Endothelial cell of umbilical vein (primary cell): ENCODE data around the gene OR10D3. TPM values are rescaled to one million over a fixed set of nuclear protein-coding genes. Genes with fewer than 3 reads are reported as not detected.

Source experiments
- BruUV-seq: library from RNA; stranded (reverse); fragments of 400-500 nt; replicated peaks from 2 replicates; lab custom pipeline; 2021; lab: Mats Ljungman, UMichigan
- CTCF ChIA-PET: fragments of 300-600, 350-600 bp; sonication (Branson Sonifier 250); formaldehyde crosslinking; loops from one replicate; lab custom pipeline; 2021; ENCODE audit warnings: antibody characterized with exemption, inconsistent platforms; lab: Charles Lee
- POLR2A ChIA-PET: fragments of 300-600, 350-600 bp; sonication (Branson Sonifier 250); formaldehyde crosslinking; loops from one replicate; lab custom pipeline; 2021; ENCODE audit warnings: antibody characterized with exemption, inconsistent platforms; lab: Charles Lee
- DNase-seq: peaks from one replicate; pipeline ENCODE4 v3.0.0-alpha.2; 2011; ENCODE audit warnings: low read depth, low spot score
- FAIRE-seq: peaks from 2 replicates; lab custom pipeline; 2011; peaks lifted over from hg19 to GRCh38; lab: Jason Lieb, UNC
- H2AFZ ChIP-seq: 2 replicates; pipeline ENCODE4 v1.6.0; 2012; ENCODE audit warnings: low read depth, low read length, control low read depth, inconsistent platforms
- H3K27ac ChIP-seq: 2 replicates; pipeline ENCODE4 v1.5.1; 2011; ENCODE audit warnings: low read depth, mild to moderate bottlenecking, control low read depth, low read length, moderate library complexity; ENCODE audit not compliant: insufficient read depth
- H3K27me3 ChIP-seq, 2 experiments: 2 replicates each; pipeline versions ENCODE4 v1.6.0 to v1.6.1; 2011; ENCODE audit warnings: low read length in 2 of 2, mixed read lengths in 1 of 2; ENCODE audit not compliant: control insufficient read depth in 2 of 2, insufficient read depth in 2 of 2
- H3K36me3 ChIP-seq, 2 experiments: 2 replicates in 1 of 2; 3 replicates in 1 of 2; pipeline ENCODE4 v1.5.1; 2011; ENCODE audit warnings: low read length in 2 of 2, mild to moderate bottlenecking in 1 of 2, moderate library complexity in 1 of 2; ENCODE audit not compliant: control insufficient read depth in 2 of 2, insufficient read depth in 2 of 2; ENCODE audit errors: extremely low read depth in 1 of 2
- H3K4me1 ChIP-seq: 3 replicates; pipeline ENCODE4 v1.5.1; 2011; ENCODE audit warnings: mild to moderate bottlenecking, low read length; ENCODE audit not compliant: control insufficient read depth, insufficient read depth; ENCODE audit errors: extremely low read depth
- H3K4me2 ChIP-seq: 2 replicates; pipeline ENCODE4 v1.6.1; 2011; ENCODE audit warnings: low read length, control low read depth, mixed read lengths; ENCODE audit not compliant: insufficient read depth
- H3K4me3 ChIP-seq, 3 experiments: fragments of 200-600 bp in 1 of 3; sonication (generic), shearing (Covaris generic) in 1 of 3; replicated peaks in 1 of 3; 2 replicates each; pipeline ENCODE4 v1.5.1; 2011 to 2016; ENCODE audit warnings: control low read depth in 3 of 3, low read length in 3 of 3, mild to moderate bottlenecking in 2 of 3, inconsistent platforms in 1 of 3, low read depth in 1 of 3, moderate library complexity in 1 of 3; ENCODE audit not compliant: insufficient read depth in 1 of 3
- H3K79me2 ChIP-seq: 2 replicates; pipeline ENCODE4 v1.6.0; 2012; ENCODE audit warnings: low read length, inconsistent platforms; ENCODE audit not compliant: control insufficient read depth, insufficient read depth
- H3K9ac ChIP-seq: replicated peaks from 2 replicates; pipeline ENCODE3; 2011; ENCODE audit warnings: low read length, control low read depth; ENCODE audit not compliant: insufficient read depth; ENCODE audit errors: extremely low read depth
- H3K9me1 ChIP-seq: replicated peaks from 3 replicates; pipeline ENCODE4 v1.6.0; 2011; ENCODE audit warnings: mild to moderate bottlenecking, low read length; ENCODE audit not compliant: control insufficient read depth, insufficient read depth; ENCODE audit errors: extremely low read depth
- H3K9me3 ChIP-seq: replicated peaks from 2 replicates; pipeline ENCODE4 v1.5.1; 2012; ENCODE audit warnings: low read length, inconsistent platforms; ENCODE audit not compliant: control insufficient read depth, insufficient read depth
- H4K20me1 ChIP-seq: replicated peaks from 2 replicates; pipeline ENCODE3; 2011; ENCODE audit warnings: mild to moderate bottlenecking, low read length; ENCODE audit not compliant: control insufficient read depth, insufficient read depth; ENCODE audit errors: extremely low read depth
- CTCF ChIP-seq, 2 donors: IDR thresholded peaks; 1 replicate in 1 of 2; 2 replicates in 1 of 2; pipeline ENCODE4 v1.5.1; 2011; ENCODE audit warnings: low read length in 2 of 2, mild to moderate bottlenecking in 2 of 2, moderate library complexity in 2 of 2, control low read depth in 1 of 2, inconsistent platforms in 1 of 2, low read depth in 1 of 2; ENCODE audit not compliant: insufficient read depth in 1 of 2; ENCODE audit errors: extremely low read depth in 1 of 2
- EZH2 ChIP-seq: IDR thresholded peaks from 2 replicates; pipeline ENCODE4 v1.6.1; 2012; ENCODE audit warnings: borderline replicate concordance, low read depth, mild to moderate bottlenecking, moderate library complexity, low read length, inconsistent platforms; ENCODE audit not compliant: severe bottlenecking
- GATA2 ChIP-seq: IDR thresholded peaks from 2 replicates; pipeline ENCODE4 v1.7.0; 2011; ENCODE audit warnings: low read depth, mild to moderate bottlenecking, moderate library complexity, mixed read lengths, low read length; ENCODE audit not compliant: insufficient read length, insufficient read depth
- JUN ChIP-seq: IDR thresholded peaks from 2 replicates; pipeline ENCODE4 v1.6.1; 2011; ENCODE audit warnings: borderline replicate concordance, low read depth; ENCODE audit not compliant: insufficient read length, insufficient read depth
- MAX ChIP-seq: IDR thresholded peaks from 2 replicates; pipeline ENCODE4 v1.6.1; 2011; ENCODE audit not compliant: insufficient read depth, insufficient read length
- MYC ChIP-seq: IDR thresholded peaks from one replicate; pipeline ENCODE4 v1.6.1; 2011; ENCODE audit warnings: mild to moderate bottlenecking, low read depth, low read length
- POLR2A ChIP-seq: IDR thresholded peaks from 2 replicates; pipeline ENCODE4 v1.6.1; 2012; ENCODE audit warnings: low read depth, mild to moderate bottlenecking, control low read depth, low read length
- dilution Hi-C: fragments of 300-500 bp; cut with MboI; formaldehyde crosslinking; loops from one replicate; pipeline ENCODE4 v1.15.0; 2019; ENCODE audit warnings: low sequenced_read_pairs; ENCODE audit not compliant: extremely low pct_ligation_motif_present
- intact Hi-C: fragments of 100-400 bp; cut with micrococcal nuclease; formaldehyde crosslinking; loops from one replicate; pipeline ENCODE4 v1.10.0; 2022
- polyA plus RNA-seq, 4 experiments: library from polyadenylated mRNA; depleted of rRNA in 3 of 4; stranded (reverse) in 3 of 4; unstranded in 1 of 4; fragments of >200 nt; gene quantifications; 2 replicates each; pipeline versions ENCODE4 v1.2.1 to v1.2.3, GENCODE V29; 2011 to 2012; ENCODE audit warnings: missing spikeins in 1 of 4
- total RNA-seq: library from RNA; stranded (reverse); gene quantifications from 2 replicates; pipeline ENCODE4 v1.2.3, GENCODE V29; 2021

OR10D3 gene
- total and polyA plus RNA-seq, 2 donors (not counting 3 experiments of a cell fraction or from before 2014, with no cell fraction given): not detected

GRCh38 chr11:124233376-124233775 lies 50.2 kb downstream of the OR10D3 start:
- dilution Hi-C loops: no loop called here
- no peak for FAIRE-seq
- intact Hi-C loops: no loop called here

More at GRCh38 chr11:124233376-124233775, 50.2 kb downstream of the OR10D3 start:
- Histone ChIP-seq H3K9me3 (no peaks in the 10 kb centered on the region), H3K4me2 (no peak overlapping the region), H3K9me1 (no peaks in the 10 kb centered on the region), H3K27me3 (no peaks in the 10 kb centered on the region), H2AFZ (no peak overlapping the region), H3K9ac (no peak overlapping the region), H3K4me1 (no peaks in the 10 kb centered on the region), H3K79me2 (no peaks in the 10 kb centered on the region), H3K27ac (no peak overlapping the region), H4K20me1 (no peaks in the 10 kb centered on the region), H3K4me3 (no peak overlapping the region), H3K36me3 (no peaks in the 10 kb centered on the region)
- no peak for TF ChIP-seq POLR2A
- no peak for TF ChIP-seq CTCF (IDR thresholded peaks at IDR 0.05; ENCODE audit: extremely low read depth in 1 of 2, insufficient read depth in 1 of 2, low read depth in 1 of 2, low read length in 2 of 2)
- no peak for TF ChIP-seq EZH2
- no peak for TF ChIP-seq GATA2
- TF ChIP-seq MAX: no peak
- no peak for TF ChIP-seq JUN
- TF ChIP-seq MYC: no peak
- no peak for DNase-seq
- no TSS peak for BruUV-seq
- ChIA-PET POLR2A (no interaction called here), CTCF (no interaction called here)

Other genes with a start within 250 kb of the OR10D3 start
- not detected in 2 replicates for gene OR4D5, start 243.7 kb upstream of the OR10D3 start, total RNA-seq
- gene OR4D5, start 243.7 kb upstream of the OR10D3 start, polyA plus RNA-seq: not detected in 2 replicates
- gene OR6T1, start 239.5 kb upstream of the OR10D3 start, total RNA-seq: not detected in 2 replicates
- gene OR6T1, start 239.5 kb upstream of the OR10D3 start, polyA plus RNA-seq: not detected in 2 replicates
- not detected in 2 replicates for gene OR10S1, start 205.6 kb upstream of the OR10D3 start, total RNA-seq
- gene OR10S1, start 205.6 kb upstream of the OR10D3 start, polyA plus RNA-seq: not detected in 2 replicates
- gene OR10G6, start 188.2 kb upstream of the OR10D3 start, total RNA-seq: not detected in 2 replicates
- not detected in 2 replicates for gene OR10G6, start 188.2 kb upstream of the OR10D3 start, polyA plus RNA-seq
- gene OR10G4, start 170.3 kb upstream of the OR10D3 start, total RNA-seq: not detected in 2 replicates
- gene OR10G4, start 170.3 kb upstream of the OR10D3 start, polyA plus RNA-seq: not detected in 2 replicates
- not detected in 2 replicates for gene OR10G9, start 160.3 kb upstream of the OR10D3 start, total RNA-seq
- gene OR10G9, start 160.3 kb upstream of the OR10D3 start, polyA plus RNA-seq: not detected in 2 replicates
- not detected in 2 replicates for gene OR10G8, start 156.5 kb upstream of the OR10D3 start, total RNA-seq
- gene OR10G8, start 156.5 kb upstream of the OR10D3 start, polyA plus RNA-seq: not detected in 2 replicates
- gene OR10G7, start 142.0 kb upstream of the OR10D3 start, total RNA-seq: not detected in 2 replicates
- not detected in 2 replicates for gene OR10G7, start 142.0 kb upstream of the OR10D3 start, polyA plus RNA-seq
- gene VWA5A, start 67.9 kb upstream of the OR10D3 start, total RNA-seq: 11.6 and 14.3 TPM in 2 replicates
- gene VWA5A, start 67.9 kb upstream of the OR10D3 start, polyA plus RNA-seq: 7.0 and 9.1 TPM in 2 replicates
- gene OR8G1, start 57.8 kb downstream of the OR10D3 start, total RNA-seq: not detected in 2 replicates
- gene OR8G1, start 57.8 kb downstream of the OR10D3 start, polyA plus RNA-seq: not detected in 2 replicates
- not detected in 2 replicates for gene OR8G5, start 73.0 kb downstream of the OR10D3 start, total RNA-seq
- not detected in 2 replicates for gene OR8G5, start 73.0 kb downstream of the OR10D3 start, polyA plus RNA-seq
- gene OR8D1, start 130.6 kb downstream of the OR10D3 start, total RNA-seq: not detected in 2 replicates
- not detected in 2 replicates for gene OR8D1, start 130.6 kb downstream of the OR10D3 start, polyA plus RNA-seq
- not detected in 2 replicates for gene OR8D2, start 136.9 kb downstream of the OR10D3 start, total RNA-seq
- gene OR8D2, start 136.9 kb downstream of the OR10D3 start, polyA plus RNA-seq: not detected in 2 replicates
- not detected in 2 replicates for gene OR8B2, start 201.2 kb downstream of the OR10D3 start, total RNA-seq
- gene OR8B2, start 201.2 kb downstream of the OR10D3 start, polyA plus RNA-seq: not detected in 2 replicates
- not detected in 2 replicates for gene OR8B3, start 215.7 kb downstream of the OR10D3 start, total RNA-seq
- not detected in 2 replicates for gene OR8B3, start 215.7 kb downstream of the OR10D3 start, polyA plus RNA-seq
- gene OR8B4, start 241.5 kb downstream of the OR10D3 start, total RNA-seq: not detected in 2 replicates
- not detected in 2 replicates for gene OR8B4, start 241.5 kb downstream of the OR10D3 start, polyA plus RNA-seq